HG02642 (cell line): ENCODE data around the gene ANGPTL2.

Experiments used
- ATAC-seq: cut with Tn5 transposase; IDR thresholded peaks from one replicate; pipeline ENCODE4 v1.9.1; 2021; ENCODE audit warnings: mild to moderate bottlenecking; ENCODE audit not compliant: unreplicated experiment, poor library complexity

Gene ANGPTL2

DNA sequence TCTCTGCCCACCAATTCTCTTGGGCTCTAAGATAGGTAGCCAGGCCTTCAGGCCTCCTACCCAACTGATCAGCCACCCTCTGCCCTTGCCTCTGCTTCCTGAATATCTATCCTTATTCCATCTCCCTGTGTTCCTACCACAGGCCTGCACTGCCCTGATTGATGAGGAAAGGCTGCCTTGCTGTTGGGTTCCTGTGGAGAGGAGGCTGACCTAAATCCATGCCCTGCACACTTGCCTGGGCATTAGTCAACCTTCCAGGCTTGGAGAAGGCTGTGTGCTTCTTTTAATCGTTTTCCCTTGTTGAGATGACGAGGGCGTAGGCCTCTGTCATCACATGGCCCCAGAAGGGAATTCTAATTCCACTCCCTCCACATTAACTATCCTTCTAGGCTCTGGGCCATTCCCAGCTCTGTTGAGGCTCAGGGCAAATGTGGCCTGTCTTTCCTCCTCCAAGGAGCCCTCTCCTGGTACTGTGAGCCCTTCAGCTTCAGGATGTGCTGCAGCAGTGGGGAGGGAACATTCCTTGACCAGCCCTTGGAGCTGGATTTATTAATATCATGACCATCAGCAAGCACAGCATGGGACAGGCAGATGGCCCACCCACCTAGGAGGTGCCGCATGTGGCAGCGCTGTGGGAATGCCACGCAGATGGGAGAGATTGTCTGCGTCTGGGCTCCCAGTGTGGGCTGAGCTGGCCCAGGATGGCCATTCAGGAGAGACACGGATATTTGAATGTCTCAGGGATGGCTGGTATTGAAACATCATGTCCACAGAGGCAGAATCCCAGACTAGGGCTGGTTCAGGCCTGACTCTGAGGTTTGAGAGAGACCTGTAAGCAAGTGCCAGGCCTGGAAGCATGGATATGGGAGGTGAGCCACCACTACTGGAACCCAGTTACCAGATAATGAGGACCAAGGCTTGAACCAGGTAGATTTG, 40.9 kb downstream of the ANGPTL2 start:
- no peak for ATAC-seq

DNA sequence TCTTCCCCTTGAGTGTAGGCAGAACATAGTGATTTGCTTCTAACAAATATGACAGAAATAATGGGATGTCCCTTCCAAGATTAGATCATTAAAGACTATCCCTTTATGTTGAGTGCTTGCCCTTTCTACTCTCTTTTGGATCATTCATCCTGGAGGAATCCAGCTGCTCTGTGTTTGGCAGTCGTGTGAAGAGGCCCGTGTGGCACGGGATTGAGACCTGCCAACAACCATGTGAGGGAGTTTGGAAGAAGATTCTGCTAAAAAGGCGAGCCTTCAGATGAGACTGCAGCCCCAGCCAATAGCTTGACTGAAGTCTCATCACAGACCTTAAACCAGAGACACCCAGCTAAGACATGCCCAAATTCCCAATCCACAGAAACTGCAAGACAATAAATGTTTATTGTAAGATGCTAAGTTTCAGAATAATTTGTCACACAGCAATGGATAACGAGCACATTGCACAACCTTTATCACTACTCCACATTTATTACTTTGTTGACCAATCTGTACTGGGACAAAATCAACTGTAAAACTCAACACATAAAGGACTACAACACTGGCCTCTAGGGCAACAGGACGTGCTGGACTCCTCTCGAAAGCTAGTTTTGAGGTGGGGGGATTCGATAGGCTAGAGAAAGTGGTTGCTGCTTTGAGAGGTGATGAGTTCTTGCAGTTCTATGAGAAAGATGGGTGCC, 42.8 kb downstream of the ANGPTL2 start:
- ATAC-seq = no peak

DNA sequence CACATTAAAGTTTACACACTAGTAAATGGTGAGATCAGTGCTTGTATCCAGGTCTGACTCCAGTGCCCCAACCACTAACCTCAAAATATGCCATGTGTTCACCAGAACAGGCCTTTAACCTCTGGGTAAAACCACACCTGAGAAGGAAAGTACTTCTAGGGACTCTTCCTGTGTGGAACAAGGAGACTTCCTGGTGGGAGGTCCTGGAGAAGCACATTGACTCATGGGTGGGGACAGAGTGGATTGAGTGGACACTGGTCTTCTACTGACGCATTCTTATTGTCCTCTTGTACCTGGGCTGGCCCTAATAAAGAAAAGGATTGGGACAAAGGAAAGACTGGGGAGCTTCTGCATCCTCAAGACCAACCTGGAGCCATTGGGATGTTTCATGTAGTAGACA, 43.4 kb downstream of the ANGPTL2 start:
- no peak for ATAC-seq

DNA sequence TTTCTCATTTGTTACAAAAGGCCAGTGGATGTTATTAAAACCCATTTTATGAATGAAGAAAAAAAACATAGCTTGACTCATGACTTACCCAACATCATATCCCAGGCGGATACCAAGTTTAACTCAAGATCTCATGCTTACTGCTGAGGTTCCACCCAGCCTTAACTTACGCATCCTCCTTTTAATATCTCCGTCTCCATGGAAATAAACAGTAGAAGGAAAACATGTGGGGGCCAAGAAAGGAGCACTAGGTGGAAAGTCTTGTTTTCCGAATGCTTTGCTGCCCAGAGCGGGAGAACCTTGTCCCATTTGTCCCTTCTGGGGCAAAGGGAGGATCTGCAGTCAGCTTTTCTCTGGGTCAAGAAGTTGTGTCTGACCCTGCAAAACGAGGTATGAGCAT, 44.1 kb downstream of the ANGPTL2 start:
- no peak for ATAC-seq

DNA sequence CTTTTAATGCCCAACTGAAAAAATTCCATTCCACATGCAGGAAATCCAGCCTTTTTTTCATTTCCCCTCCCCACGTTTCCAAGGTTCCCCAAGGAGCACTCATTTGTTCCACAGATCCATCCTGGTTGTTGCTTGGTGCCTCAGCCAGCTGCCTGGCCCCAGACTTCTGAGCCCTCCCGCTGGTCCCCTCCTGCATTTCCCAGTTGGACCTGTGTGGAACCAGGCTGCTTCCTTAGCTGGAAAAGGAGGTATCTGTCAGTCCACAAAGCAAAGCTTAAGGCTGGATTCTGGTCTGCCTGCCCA, 44.8 kb downstream of the ANGPTL2 start:
- ATAC-seq = no peak

DNA sequence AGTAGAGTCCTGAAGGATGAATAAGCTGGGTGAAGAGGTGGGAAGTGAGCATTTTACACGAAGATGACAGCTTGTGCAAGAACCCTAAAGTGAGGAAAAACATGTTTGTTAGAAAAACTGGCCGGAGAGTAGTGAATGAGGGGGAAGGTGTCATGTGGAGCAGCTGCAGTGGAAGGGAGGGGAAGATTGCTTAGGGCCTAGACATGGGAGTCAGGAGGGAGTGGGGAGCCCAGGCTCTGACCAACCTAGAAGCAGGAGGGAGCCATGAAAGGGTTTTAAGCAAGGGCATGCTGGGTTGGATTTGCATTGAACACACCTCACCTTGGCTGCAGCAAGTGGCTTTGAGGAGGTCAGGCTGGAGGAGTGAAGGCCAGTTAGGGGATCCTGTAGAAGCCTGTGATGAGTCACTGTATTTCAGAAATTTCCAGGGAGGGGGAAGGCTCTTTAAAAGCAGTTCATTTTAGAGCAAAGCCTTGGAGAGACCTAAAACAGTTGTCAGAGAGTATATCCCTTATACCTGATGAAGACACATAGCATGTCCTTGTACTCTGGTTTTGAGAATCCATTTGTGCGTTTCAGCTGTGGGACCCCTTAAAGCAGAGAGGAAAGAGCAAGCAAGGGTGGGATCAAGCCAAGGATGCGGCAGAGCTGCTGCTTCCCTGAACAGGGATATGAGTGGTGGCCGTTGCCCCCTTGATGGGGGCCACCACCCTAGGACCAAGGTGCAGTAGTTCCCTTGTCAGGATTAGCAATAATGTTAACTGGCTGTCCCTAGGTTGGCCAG, 45.4 kb downstream of the ANGPTL2 start:
- ATAC-seq = no peak

DNA sequence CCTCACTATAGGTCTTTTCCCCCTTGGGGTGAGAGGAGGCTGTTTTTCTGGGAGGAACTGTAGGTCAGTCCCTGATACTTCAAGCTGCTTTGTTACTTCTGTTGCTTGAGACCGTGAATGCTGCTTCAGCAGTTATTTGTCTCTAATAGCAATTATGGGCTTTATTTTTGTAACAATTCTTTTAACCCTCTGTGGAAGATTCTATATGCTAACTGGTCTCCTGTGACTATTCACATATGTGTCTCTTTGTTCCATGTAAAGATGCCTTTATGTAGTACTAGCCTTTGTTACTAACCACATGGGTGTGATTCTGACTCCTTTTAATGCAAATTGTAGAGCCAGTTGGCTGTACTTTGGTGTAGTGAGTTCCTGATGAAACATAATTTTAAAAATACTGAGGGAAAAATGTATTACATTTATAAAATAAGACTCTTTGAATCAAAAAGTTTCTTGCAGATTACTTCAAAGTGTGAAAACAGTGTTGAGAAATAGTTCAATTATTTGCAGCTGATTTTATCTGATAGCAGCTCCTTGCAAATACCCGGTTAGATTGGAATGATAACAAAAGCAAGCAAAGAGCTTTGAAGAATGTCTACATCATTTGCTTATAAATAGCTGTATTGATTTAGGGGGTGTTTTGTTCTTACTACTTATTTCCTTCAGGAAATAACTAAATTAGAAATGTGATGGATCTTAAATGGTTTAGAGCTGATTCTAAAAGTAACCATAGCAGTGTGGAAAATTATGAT, 46.6 kb downstream of the ANGPTL2 start:
- no peak for ATAC-seq

DNA sequence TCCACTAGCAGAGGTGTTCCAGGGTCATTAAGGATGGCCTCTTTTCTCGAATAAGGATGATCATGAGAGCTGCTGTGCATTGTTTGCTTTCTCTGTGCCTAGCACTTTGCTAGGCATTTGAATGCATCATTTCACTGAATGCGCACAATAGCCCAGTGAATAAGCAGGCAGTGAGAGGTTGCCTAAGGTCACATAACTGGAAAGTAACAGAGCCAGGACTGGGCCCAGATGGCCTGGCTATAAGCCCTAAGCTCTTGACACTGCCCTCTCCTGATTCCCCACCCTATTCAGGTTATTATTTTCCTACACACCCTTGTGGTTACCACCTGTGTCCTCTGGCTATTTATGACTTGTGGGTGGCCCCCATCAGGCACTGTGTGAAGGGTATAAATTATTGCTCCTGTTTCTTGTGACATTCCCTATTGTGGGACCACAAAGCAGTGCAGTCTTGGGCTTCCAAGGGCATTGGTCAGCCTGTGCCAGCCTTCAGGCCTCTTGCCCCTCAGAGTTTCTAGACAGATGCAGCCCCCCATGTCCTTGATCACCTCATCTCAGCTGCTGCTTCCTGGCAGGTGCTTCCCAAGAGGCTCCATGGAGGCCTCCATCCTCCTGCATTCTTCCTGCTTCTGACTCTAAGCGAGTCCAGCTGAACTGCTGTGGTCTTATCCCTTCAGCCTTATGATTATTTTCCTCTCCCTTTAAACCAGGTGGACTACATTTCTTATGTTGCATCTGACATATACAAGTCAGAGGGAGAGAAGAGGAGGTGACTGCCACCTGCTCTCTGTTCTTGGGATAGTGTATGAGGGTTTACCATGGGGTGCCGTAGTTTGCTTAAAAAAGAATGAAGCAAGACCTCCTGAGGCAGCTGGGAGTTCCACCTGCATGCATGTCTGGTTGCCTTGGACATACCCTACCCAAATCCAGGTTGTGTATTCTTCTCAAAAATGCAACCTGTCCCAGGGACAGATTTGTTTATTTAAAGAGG, 47.6 kb downstream of the ANGPTL2 start:
- ATAC-seq = no peak

DNA sequence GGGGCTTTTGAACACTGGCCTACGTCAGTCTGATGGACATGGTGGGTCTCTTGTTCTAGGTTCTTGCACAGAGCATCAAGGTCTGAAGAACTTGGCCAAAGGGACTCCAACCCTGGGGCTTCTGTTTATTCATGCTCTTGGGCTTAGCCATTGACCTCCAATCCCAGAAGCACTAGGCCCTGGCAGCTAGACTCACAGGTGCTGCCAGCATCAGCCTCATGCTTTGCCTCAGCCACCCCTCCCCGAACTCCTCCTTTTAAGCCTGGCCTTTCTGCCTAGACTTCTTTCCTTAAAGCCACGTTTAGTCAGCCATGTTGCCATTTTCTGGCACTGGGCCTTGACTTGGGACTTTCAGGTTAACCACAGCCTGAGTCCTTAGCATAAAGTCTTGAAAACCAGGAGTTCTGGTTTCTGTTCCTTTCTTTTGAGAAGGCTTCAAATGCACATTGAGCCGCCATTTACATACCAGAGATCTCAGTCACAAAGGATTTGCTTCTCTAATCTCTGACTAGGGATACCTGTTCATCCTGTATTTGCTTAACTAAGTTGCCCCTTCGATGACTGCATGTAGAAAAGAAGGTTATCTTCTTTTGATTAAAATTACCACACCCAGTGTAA, 54.7 kb downstream of the ANGPTL2 start:
- no peak for ATAC-seq

DNA sequence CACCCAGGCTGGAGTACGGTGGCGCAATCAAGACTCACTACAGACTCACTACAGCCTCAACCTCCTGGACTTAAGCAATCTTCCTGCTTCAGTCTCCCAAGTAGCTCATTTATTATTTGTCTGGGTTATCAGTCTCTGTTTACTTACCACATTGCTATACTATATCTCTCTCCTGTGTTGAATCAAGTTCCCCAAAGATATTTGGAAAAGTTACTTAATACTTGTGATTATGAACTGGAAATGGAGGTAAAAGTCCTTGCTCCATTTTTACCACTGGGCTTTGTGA, 55.6 kb downstream of the ANGPTL2 start:
- ATAC-seq = no peak

DNA sequence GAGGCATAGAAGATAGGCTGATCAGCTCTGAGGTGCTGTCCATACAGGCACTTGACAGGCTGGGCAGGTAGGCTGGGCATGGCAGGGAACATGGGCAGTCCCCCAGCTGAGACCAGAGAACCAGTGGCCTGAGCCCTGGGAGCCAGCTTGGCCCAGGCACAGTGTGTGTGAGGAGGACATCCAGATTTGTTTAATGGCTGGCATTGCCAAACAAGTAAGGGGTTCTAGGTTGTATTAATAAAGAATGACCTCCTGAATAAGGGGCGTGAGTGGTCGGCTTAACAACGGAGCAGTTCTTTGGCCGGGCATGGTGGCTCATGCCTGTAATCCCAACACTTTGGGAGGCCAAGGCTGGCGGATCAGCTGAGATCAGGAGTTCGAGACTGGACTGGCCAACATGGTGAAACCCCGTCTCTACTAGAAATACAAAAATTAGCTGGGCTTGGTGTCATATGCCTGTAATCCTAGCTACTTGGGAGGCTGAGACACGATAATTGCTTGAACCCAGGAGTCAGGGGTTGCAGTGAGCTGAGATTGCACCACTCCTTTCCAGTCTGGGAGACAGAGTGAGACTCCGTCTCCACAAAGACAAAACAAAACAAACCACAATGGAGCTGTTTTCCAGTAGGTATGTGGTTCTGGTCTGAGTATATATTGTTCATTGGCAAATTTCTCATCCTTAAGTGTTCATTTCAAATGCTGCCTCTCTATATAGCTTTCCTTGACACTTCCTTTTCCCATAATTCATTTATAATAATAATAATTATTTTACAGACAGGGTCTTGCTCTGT, 56.2 kb downstream of the ANGPTL2 start:
- no peak for ATAC-seq

DNA sequence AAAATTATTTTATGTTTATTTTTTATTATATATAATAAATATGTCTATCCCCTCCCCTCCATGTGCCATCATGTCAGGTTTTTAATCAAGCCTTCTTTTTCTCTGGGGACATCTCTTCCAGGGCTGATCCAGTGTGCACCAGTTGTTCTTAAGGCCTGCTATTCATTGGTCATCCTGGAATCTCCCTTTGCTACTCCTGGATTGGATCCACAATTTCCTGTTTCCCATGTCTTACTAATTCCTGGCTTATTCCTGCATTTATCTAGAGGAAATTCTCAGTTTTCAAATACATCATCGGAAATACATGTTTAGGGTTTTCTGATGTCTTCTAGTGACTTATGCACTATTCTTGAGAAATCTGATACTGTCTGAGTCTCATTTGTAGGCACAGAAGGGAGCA, 56.8 kb downstream of the ANGPTL2 start:
- ATAC-seq = no peak

DNA sequence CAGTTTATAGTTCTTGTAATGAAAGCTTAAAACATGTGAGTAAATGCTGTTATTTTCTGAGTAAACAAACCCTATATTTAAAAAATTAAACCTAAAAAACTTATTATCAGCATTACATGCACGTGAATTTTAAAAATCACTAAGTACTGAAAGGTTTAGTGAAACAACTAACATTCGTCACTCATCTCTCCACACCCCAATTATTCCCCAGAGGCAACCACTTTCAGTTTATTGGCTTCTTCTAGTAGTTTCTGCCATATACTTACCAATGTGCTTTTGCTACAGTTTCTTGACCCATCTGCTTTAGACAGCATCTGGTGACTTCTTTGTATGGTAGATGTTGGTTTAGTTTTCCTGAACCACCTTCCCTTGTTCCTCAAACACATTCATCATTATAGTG, 58.1 kb downstream of the ANGPTL2 start:
- ATAC-seq = no peak

DNA sequence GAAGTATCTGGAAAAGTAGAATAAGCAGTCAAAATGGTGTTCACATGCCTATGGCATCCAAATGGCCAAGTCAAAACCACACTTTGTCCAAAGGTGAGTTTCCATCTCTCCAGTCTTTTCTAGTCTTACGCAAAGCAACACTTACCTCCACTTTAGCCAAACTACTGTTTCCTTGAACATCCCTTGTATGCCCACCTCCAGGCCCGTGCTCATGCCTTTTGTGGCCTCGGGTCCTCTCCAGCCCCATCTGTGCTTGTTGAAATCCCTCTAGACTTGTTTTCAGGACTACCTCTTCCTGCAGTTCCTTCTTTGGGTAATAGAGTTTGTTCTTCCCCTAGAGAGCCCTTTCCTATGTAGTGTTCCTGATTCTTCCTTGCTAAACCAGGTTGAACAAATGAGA, 61.0 kb downstream of the ANGPTL2 start:
- ATAC-seq = no peak

DNA sequence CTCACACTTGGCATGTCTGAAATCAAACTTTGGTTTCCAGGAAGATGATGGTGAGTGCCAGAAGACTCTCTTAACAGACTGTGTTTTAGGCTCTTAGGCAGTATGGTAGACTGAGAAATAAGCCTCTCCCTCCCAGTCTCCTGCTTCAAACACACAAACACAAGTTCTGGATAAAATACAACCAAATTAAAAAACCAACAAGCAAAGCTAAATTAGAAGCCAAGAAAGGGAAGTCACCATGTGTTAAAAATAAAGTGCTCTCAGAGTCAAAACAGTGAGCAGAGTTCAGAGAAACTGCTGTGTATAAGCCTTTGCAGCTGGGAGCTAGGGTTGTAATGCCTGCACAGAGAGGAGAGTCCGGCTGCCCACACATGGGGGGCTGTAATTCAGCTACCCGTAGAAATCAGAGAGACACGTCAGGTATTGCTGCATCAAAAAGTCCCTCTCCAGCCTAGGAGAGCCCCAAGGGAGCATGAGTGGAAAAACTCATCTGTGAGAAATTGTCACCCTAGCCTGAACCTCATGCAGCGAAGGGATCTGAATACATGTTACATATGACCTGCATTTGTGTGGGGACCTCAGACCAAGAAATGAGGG, 62.6 kb downstream of the ANGPTL2 start:
- ATAC-seq = no peak

DNA sequence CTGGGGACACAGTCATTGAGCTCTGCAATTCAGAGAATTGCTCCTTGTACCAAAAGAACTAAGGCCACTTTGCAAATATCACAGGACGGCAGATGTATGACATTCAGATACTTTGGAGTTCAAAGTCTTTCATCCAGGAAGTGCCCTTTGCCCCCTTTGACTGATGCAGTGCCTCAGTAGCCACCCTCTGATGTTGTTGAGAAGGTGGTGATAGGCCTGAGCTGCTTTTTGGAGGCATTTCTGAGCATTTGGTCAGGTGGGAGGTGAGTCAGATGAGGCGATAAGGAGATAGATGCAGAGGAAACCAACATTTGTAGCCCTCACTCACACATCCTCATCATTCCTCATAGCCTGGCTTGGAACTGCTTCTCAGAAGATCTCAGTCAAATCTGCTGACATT, 63.4 kb downstream of the ANGPTL2 start:
- ATAC-seq = no peak

DNA sequence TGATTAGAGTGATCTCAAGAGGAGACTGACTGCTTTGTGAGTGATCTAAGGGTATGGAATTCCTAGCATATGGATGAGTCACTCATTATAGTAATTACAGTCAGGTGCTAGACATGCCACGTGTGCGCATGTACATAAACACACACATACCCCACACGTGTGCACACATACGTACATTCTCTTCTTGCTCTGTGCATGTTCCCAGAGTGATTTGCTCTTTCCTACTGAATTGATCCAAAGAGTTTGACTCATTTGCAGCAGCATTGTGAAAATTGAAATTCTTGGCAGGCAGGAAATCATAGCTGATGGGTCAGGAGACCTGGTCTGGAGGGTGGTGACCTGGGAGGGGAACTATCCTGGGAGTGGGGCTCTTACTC, 63.8 kb downstream of the ANGPTL2 start:
- ATAC-seq = no peak

DNA sequence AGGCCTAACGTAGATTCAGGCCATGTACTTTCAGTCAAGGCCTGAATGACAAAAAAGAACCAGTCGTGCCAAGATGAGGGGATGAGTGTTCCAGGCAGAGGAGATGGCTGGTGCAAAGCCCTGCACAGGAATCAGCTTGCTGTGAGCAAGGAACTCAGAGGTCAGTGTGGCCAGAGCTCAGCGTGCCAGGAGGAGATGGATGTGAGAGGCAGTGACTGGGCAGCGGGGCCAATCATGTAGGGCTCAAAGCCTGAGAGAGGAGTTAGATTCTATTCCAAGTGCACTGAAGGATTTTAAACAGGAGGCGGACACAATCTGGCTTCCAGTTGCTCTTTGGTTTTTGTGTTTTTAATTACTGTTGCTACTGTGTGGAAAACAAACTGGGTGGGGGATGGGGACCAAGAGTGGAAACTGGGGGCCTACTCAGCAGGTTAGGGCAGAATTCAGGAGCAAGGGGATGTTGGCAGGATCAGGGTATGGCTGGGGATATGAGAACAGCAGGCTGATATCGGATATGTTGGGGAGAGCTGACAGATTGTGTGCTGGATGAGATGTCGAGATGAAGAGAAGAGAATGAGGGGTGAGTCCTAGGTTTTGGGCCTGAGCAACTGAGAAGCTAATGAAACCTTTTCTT, 64.3 kb downstream of the ANGPTL2 start:
- no peak for ATAC-seq
